SK-N-SH treated with all-trans-retinoic acid at 6 μM for 48 hours (cell line): ENCODE measurements around the gene PLA1A.

Experiments
- CREB5 ChIP-seq: fragments of 250-450 bp; sonication (Bioruptor Pico); IDR thresholded peaks from 2 replicates; pipeline ENCODE4 v1.5.1; 2020; ENCODE audit warnings: low read depth, mild to moderate bottlenecking, moderate library complexity
- ESRRG ChIP-seq: fragments of 250-450 bp; sonication (Bioruptor Pico); IDR thresholded peaks from 2 replicates; pipeline ENCODE4 v1.6.1; 2021; ENCODE audit warnings: mild to moderate bottlenecking
- OSR1 ChIP-seq: fragments of 250-450 bp; sonication (Bioruptor Pico); IDR thresholded peaks from 2 replicates; pipeline ENCODE4 v1.8.0; 2022; ENCODE audit warnings: moderate library complexity, mild to moderate bottlenecking, inconsistent platforms
- RARB ChIP-seq: fragments of 250-450 bp; sonication (Bioruptor Pico); IDR thresholded peaks from 2 replicates; pipeline ENCODE4 v1.8.0; 2021; ENCODE audit warnings: mild to moderate bottlenecking, moderate library complexity
- ZC3H10 ChIP-seq: fragments of 250-450 bp; sonication (Bioruptor Pico); IDR thresholded peaks from 2 replicates; pipeline ENCODE4 v1.5.1; 2021; ENCODE audit warnings: mild to moderate bottlenecking, moderate library complexity

DNA sequence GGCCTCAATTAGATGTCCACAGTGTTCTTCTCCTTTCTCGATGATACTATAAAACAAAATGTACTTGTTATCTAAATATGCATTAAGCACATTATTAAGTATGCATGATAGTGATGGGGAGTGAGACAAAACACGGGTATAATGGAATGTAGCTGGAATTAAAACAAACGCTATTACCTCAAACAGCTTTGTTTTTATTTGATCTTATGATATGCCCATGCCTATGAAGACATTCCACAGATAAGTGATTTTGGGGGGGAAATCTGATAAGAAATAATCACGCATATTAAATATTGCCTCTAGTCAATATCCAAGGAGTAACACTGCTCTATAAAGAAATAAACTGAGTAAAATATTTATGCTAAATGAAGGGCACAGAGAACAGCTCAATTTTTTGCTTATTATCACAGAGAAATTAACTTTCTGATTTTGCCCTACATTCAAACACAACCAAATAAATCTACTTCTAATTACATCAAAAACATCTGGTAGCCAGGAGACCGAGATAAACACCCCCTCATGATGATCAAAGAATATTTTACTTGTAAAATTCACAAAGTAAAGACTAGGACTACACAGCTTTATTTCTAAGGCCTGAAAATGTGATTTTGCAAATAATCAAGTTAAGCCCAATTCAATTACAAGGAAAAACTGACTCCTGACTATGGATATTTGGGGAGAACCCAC is 77.6 kb downstream of the PLA1A start:
- TF ChIP-seq ZC3H10 (no peak), RARB (no peak), OSR1 (CRISPR knock-in tag) (no peak), ESRRG (no peak), CREB5 (CRISPR knock-in tag) (peak; percentile 65; the same call in 1 of the 2 replicates)
